Fibroblast of lung (primary cell): ENCODE data around the gene CARMIL1. TPM values are rescaled to one million over a fixed set of nuclear protein-coding genes. Genes with fewer than 3 reads are reported as not detected.
A peak's percentile ranks its signal among the peaks of the same experiment; 100 is the strongest.

Experiments used
- DNase-seq, 2 donors: peaks; one replicate each; pipeline versions ENCODE4 v3.0.0 to v3.0.0-alpha.2; 2010; ENCODE audit warnings: low read depth in 2 of 2
- H2AFZ ChIP-seq: 2 replicates; pipeline ENCODE4 v1.5.1; 2012; ENCODE audit warnings: low read length, control low read depth, inconsistent platforms
- H3K27ac ChIP-seq: 2 replicates; pipeline ENCODE4 v1.5.1; 2011; ENCODE audit warnings: low read length, control low read depth; ENCODE audit not compliant: insufficient read depth
- H3K27me3 ChIP-seq: 2 replicates; pipeline ENCODE4 v1.5.1; 2011; ENCODE audit warnings: mild to moderate bottlenecking, low read length; ENCODE audit not compliant: control insufficient read depth, insufficient read depth
- H3K36me3 ChIP-seq: 2 replicates; pipeline ENCODE4 v1.5.1; 2011; ENCODE audit warnings: low read length; ENCODE audit not compliant: control insufficient read depth, insufficient read depth
- H3K4me1 ChIP-seq: 2 replicates; pipeline ENCODE4 v1.5.1; 2011; ENCODE audit warnings: low read length; ENCODE audit not compliant: control insufficient read depth, insufficient read depth; ENCODE audit errors: extremely low read depth
- H3K4me2 ChIP-seq: 2 replicates; pipeline ENCODE4 v1.5.1; 2011; ENCODE audit warnings: low read length, control low read depth; ENCODE audit not compliant: insufficient read depth; ENCODE audit errors: extremely low read depth
- H3K4me3 ChIP-seq, 4 experiments: fragments of 200-600 bp in 1 of 4; sonication (generic) in 1 of 4; replicated peaks in 1 of 4; 2 replicates each; pipeline ENCODE4 v1.5.1; 2011 to 2016; ENCODE audit warnings: low read length in 4 of 4, low read depth in 3 of 4, mild to moderate bottlenecking in 3 of 4, control low read depth in 2 of 4, inconsistent platforms in 1 of 4, mixed read lengths in 1 of 4; ENCODE audit not compliant: insufficient read depth in 1 of 4; ENCODE audit errors: control extremely low read depth in 1 of 4
- H3K79me2 ChIP-seq: 2 replicates; pipeline ENCODE4 v1.5.1; 2012; ENCODE audit warnings: mild to moderate bottlenecking, low read length, inconsistent platforms; ENCODE audit not compliant: control insufficient read depth, insufficient read depth
- H3K9ac ChIP-seq: 2 replicates; pipeline ENCODE4 v1.5.1; 2011; ENCODE audit warnings: mild to moderate bottlenecking, low read length, control low read depth; ENCODE audit not compliant: insufficient read depth
- H3K9me3 ChIP-seq: 2 replicates; pipeline ENCODE4 v1.5.1; 2012; ENCODE audit warnings: low read depth, low read length; ENCODE audit not compliant: control insufficient read depth, insufficient read depth
- H4K20me1 ChIP-seq: 2 replicates; pipeline ENCODE4 v1.5.1; 2011; ENCODE audit warnings: low read length; ENCODE audit not compliant: control insufficient read depth, insufficient read depth; ENCODE audit errors: extremely low read depth
- EZH2 ChIP-seq: IDR thresholded peaks from 2 replicates; pipeline ENCODE4 v1.5.1; 2012; ENCODE audit warnings: low read length, control low read depth, mild to moderate bottlenecking; ENCODE audit errors: missing control alignments
- polyA plus RNA-seq, 2 donors: library from polyadenylated mRNA; depleted of rRNA in 1 of 2; stranded (reverse) in 1 of 2; unstranded in 1 of 2; fragments of >200 nt; gene quantifications; 2 replicates each; pipeline ENCODE4 v1.2.1, GENCODE V29; 2011 to 2012; ENCODE audit warnings: missing spikeins in 1 of 2
- total RNA-seq: library from RNA; depleted of rRNA; stranded (reverse); fragments of >200 nt; gene quantifications from 2 replicates; pipeline ENCODE4 v1.2.1, GENCODE V29; 2014
- TF ChIP-seq, protein P1 (sequence below), 2 donors: IDR thresholded peaks in 1 of 2; conservative IDR thresholded peaks in 1 of 2; 1 replicate in 1 of 2; 2 replicates in 1 of 2; pipeline ENCODE4 v1.5.1; 2011 to 2012; ENCODE audit warnings: low read length in 2 of 2, control low read depth in 1 of 2, inconsistent platforms in 1 of 2, low read depth in 1 of 2, mild to moderate bottlenecking in 1 of 2

CARMIL1 gene
- total and polyA plus RNA-seq, 2 donors (not counting 1 experiment from before 2014, with no cell fraction given) = 10.2 to 12.5 TPM

DNA sequence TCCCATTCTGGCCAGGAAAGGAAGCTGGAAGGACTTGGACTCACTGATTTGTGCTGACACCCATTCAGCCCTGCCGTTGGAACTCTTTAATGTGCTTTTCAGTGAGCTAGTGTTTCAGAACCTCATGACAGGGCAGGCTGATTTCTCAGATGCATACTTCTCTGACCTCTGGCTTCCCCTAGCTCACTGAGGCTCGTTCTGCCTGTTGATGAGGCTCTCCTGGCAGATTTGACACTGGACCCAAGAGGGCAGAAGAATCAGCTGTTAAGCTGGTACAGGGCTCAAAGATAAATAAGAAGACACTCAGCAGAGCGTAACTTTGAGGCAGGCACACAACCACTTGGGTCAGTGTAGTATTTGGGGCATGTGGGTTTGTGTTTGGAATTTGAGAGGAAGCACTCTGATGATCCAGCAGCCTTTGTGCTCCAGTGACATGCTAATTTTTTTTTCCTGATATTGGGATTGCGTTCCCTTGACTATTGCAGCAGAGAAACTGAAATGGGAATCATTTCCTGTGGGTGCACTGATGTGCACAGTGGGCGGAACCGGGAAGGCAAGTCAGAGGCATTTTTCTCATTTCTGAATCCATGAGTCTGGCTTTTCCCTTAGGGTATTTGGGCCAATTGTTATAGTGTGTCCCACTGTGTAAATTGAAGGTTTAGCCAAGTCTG, 80.2 kb downstream of the CARMIL1 start:
- H3K27me3 ChIP-seq = no peaks in the 10 kb centered on the region
- peak overlapping the region in 2 of 4 experiments; percentile 10 to 34 for H3K4me3 ChIP-seq
- TF ChIP-seq, protein P1, sequence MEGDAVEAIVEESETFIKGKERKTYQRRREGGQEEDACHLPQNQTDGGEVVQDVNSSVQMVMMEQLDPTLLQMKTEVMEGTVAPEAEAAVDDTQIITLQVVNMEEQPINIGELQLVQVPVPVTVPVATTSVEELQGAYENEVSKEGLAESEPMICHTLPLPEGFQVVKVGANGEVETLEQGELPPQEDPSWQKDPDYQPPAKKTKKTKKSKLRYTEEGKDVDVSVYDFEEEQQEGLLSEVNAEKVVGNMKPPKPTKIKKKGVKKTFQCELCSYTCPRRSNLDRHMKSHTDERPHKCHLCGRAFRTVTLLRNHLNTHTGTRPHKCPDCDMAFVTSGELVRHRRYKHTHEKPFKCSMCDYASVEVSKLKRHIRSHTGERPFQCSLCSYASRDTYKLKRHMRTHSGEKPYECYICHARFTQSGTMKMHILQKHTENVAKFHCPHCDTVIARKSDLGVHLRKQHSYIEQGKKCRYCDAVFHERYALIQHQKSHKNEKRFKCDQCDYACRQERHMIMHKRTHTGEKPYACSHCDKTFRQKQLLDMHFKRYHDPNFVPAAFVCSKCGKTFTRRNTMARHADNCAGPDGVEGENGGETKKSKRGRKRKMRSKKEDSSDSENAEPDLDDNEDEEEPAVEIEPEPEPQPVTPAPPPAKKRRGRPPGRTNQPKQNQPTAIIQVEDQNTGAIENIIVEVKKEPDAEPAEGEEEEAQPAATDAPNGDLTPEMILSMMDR (conservative IDR thresholded peaks at IDR 0.05 in 1 of 2, IDR thresholded peaks at IDR 0.05 in 1 of 2; ENCODE audit: low read depth in 1 of 2, low read length in 2 of 2) = peak in 1 of 2 donors; percentile 5
- TF ChIP-seq EZH2 = no peak
- no peaks in the 10 kb centered on the region for H4K20me1 ChIP-seq
- no peaks in the 10 kb centered on the region for H3K79me2 ChIP-seq
- H3K9me3 ChIP-seq = no peaks in the 10 kb centered on the region
- DNase-seq = peak; percentile 76 to 85
- H3K27ac ChIP-seq = peak overlapping the region; percentile 80
- H3K4me2 ChIP-seq = peak overlapping the region; percentile 92
- H2AFZ ChIP-seq = peak overlapping the region; percentile 78
- H3K9ac ChIP-seq = peak overlapping the region; percentile 32
- peaks cover 22% of the 10 kb centered on the region for H3K4me1 ChIP-seq
- no peaks in the 10 kb centered on the region for H3K36me3 ChIP-seq

DNA sequence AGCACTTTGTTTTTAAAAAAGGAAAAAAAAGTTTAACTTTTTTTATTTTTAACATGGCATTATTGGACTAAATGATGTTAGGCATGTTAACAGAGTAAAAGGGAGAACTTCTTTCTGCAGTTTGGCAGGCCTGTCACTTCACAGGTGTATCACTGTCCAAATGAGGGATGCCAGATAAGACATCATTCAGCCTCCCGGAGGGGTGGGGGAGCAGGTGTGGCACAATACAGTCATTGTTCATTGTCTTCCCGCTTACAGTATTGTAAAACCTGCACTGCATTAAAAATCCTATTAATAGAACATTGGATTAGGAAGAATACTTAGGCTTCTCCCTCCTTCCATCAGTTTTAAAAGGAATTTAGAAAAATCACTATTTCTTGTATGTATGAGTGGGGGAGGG, 80.7 kb downstream of the CARMIL1 start:
- no peak overlapping the region for H2AFZ ChIP-seq
- H4K20me1 ChIP-seq = no peaks in the 10 kb centered on the region
- no peak for TF ChIP-seq EZH2
- TF ChIP-seq, protein P1 (conservative IDR thresholded peaks at IDR 0.05 in 1 of 2, IDR thresholded peaks at IDR 0.05 in 1 of 2; ENCODE audit: low read depth in 1 of 2, low read length in 2 of 2) = no peak
- no peaks in the 10 kb centered on the region for H3K36me3 ChIP-seq
- H3K27me3 ChIP-seq = no peaks in the 10 kb centered on the region
- H3K27ac ChIP-seq = peak overlapping the region; percentile 51
- no peaks in the 10 kb centered on the region for H3K79me2 ChIP-seq
- H3K9me3 ChIP-seq = no peaks in the 10 kb centered on the region
- DNase-seq = no peak
- peak overlapping the region in 1 of 4 experiments; percentile 3 for H3K4me3 ChIP-seq
- peaks cover 18% of the 10 kb centered on the region for H3K4me1 ChIP-seq
- H3K4me2 ChIP-seq = peak overlapping the region; percentile 92
- no peak overlapping the region for H3K9ac ChIP-seq

DNA sequence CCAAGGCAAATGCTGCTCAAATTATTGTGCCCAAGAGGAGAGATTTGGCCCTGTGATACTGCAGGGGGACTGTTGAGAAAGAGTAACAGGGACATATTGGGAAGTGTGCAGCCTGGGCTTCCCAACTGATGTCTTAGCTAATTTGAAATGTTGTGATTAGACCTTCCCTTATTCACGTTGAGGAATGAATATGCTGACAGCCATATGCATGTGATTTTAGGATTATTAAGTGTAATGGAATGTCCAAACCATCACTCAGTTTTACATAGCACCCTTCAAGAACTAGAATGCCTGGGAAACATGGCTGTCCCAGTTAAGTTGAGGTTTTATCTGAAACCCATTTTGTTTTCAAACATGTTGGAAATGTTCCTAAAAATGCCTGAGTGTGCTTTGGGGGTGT, 81.4 kb downstream of the CARMIL1 start:
- no peaks in the 10 kb centered on the region for H3K36me3 ChIP-seq
- no peak for TF ChIP-seq EZH2
- TF ChIP-seq, protein P1 (conservative IDR thresholded peaks at IDR 0.05 in 1 of 2, IDR thresholded peaks at IDR 0.05 in 1 of 2; ENCODE audit: low read depth in 1 of 2, low read length in 2 of 2) = no peak
- H3K4me3 ChIP-seq = no peak overlapping the region
- no peak overlapping the region for H3K27ac ChIP-seq
- peak overlapping the region; percentile 46 for H3K4me2 ChIP-seq
- no peaks in the 10 kb centered on the region for H3K79me2 ChIP-seq
- no peaks in the 10 kb centered on the region for H4K20me1 ChIP-seq
- no peak overlapping the region for H3K9ac ChIP-seq
- no peaks in the 10 kb centered on the region for H3K9me3 ChIP-seq
- H2AFZ ChIP-seq = no peak overlapping the region
- peaks cover 18% of the 10 kb centered on the region for H3K4me1 ChIP-seq
- no peaks in the 10 kb centered on the region for H3K27me3 ChIP-seq
- peak; percentile 66 to 88 for DNase-seq
